ENCODE data around the gene ARSG. TPM values are rescaled to one million over a fixed set of nuclear protein-coding genes. Genes with fewer than 3 reads are reported as not detected.

ARSG gene
- total RNA-seq, 1 experiment from 2014 or later: 7.9 TPM

DNA sequence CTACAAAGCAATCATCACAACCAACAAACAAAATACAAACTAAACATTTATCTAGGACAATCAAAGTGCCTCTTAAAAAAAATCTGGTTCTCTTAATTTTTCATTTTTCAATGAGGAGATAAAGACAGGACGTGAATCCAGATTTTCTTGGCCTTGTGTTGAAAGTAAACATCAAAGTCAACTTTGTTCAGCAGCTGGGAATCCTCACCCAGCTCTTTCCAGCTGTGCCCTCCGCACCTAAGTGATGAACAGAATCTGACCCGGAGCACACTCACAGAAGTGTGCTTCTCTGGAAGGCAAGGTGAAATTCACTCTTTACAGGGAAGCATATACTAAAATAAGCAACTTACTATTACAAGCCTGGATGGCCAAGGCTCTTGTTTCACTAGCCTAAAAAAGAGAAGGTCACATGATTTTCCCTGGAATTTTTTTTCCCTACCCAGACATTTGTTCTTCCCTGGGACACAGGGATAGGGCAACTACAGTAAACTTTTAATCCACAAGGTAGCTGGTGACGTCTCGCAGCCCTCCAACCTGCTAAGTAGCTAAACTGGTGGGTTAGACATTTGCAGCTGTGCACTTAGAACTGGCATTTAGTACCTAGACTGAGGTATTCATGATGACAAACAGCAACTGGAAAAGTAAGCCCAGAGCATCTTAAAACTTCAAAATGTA, 162.8 kb downstream of the ARSG start (continued):
- TF ChIP-seq ZNF671 (CRISPR knock-in tag; IDR thresholded peaks at IDR 0.05) (no peak), TEAD1 (CRISPR knock-in tag; IDR thresholded peaks at IDR 0.05) (no peak), FOXP1 (CRISPR knock-in tag; IDR thresholded peaks at IDR 0.05; ENCODE audit: borderline replicate concordance) (no peak), ZNF263 (CRISPR knock-in tag; IDR thresholded peaks at IDR 0.05; ENCODE audit: low read depth) (no peak), CREM (CRISPR knock-in tag; IDR thresholded peaks at IDR 0.05) (no peak), SOX15 (CRISPR knock-in tag; IDR thresholded peaks at IDR 0.05) (no peak), CDX4 (CRISPR knock-in tag; IDR thresholded peaks at IDR 0.05; ENCODE audit: borderline replicate concordance) (no peak), GABPB1 (CRISPR knock-in tag; IDR thresholded peaks at IDR 0.05) (no peak), NR3C1 (CRISPR knock-in tag; conservative IDR thresholded peaks at IDR 0.05; ENCODE audit: low read depth) (no peak)

DNA sequence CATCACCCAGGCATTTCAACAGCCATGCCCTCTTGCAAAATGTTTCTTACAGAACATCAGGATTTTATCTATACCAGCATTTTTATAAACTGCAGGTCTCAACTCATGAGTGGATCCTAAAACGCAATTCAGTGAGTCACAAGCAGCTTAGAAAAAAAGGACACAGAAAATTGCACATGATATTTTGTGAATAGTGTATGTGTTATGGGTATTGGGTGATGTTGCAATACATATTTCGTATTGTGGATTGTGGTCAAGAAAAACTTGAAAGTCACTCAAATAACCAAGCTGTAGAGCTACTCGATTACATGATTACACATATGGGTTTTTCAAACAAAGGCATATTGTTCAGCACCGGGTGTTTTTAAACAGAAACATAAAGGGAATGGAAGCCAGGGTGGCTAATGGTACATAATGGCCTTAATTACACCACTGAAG, 164.6 kb downstream of the ARSG start:
- Mint-ChIP-seq H3K27me3 (ENCODE audit: low read depth) (peaks cover 7% of the 10 kb centered on the region; the same call in 1 of the 2 replicates), H3K9me3 (no peaks in the 10 kb centered on the region), H3K4me3 (peak overlapping the region; percentile 95), H3K4me1 (peaks cover 50% of the 10 kb centered on the region), H3K27ac (peak overlapping the region; percentile 93), H3K36me3 (peaks cover 4% of the 10 kb centered on the region)
- no peak for ATAC-seq
- TF ChIP-seq, protein P1, sequence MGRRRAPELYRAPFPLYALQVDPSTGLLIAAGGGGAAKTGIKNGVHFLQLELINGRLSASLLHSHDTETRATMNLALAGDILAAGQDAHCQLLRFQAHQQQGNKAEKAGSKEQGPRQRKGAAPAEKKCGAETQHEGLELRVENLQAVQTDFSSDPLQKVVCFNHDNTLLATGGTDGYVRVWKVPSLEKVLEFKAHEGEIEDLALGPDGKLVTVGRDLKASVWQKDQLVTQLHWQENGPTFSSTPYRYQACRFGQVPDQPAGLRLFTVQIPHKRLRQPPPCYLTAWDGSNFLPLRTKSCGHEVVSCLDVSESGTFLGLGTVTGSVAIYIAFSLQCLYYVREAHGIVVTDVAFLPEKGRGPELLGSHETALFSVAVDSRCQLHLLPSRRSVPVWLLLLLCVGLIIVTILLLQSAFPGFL (CRISPR knock-in tag; IDR thresholded peaks at IDR 0.05; ENCODE audit: borderline replicate concordance): no peak
- no peak for TF ChIP-seq ZNF396 (CRISPR knock-in tag; IDR thresholded peaks at IDR 0.05; ENCODE audit: borderline replicate concordance)
- TF ChIP-seq ATF1 (CRISPR knock-in tag; IDR thresholded peaks at IDR 0.05): no peak
- TF ChIP-seq ZNF423 (CRISPR knock-in tag; IDR thresholded peaks at IDR 0.05): no peak
- no peak for TF ChIP-seq JUN (CRISPR knock-in tag; IDR thresholded peaks at IDR 0.05)
- no peak for TF ChIP-seq NFATC4 (CRISPR knock-in tag; IDR thresholded peaks at IDR 0.05)
- no peak for TF ChIP-seq CREM (CRISPR knock-in tag; IDR thresholded peaks at IDR 0.05)
- TF ChIP-seq FOXP1 (CRISPR knock-in tag; IDR thresholded peaks at IDR 0.05; ENCODE audit: borderline replicate concordance): no peak
- TF ChIP-seq, protein P2, sequence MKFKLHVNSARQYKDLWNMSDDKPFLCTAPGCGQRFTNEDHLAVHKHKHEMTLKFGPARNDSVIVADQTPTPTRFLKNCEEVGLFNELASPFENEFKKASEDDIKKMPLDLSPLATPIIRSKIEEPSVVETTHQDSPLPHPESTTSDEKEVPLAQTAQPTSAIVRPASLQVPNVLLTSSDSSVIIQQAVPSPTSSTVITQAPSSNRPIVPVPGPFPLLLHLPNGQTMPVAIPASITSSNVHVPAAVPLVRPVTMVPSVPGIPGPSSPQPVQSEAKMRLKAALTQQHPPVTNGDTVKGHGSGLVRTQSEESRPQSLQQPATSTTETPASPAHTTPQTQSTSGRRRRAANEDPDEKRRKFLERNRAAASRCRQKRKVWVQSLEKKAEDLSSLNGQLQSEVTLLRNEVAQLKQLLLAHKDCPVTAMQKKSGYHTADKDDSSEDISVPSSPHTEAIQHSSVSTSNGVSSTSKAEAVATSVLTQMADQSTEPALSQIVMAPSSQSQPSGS (CRISPR knock-in tag; IDR thresholded peaks at IDR 0.05; ENCODE audit: borderline replicate concordance, low read depth): no peak
- TF ChIP-seq OVOL2 (CRISPR knock-in tag; IDR thresholded peaks at IDR 0.05; ENCODE audit: borderline replicate concordance): no peak
- TF ChIP-seq HMGA2 (CRISPR knock-in tag; IDR thresholded peaks at IDR 0.05): no peak
- no peak for TF ChIP-seq SOX15 (CRISPR knock-in tag; IDR thresholded peaks at IDR 0.05)
- TF ChIP-seq SMAD4 (CRISPR knock-in tag; IDR thresholded peaks at IDR 0.05): no peak
- TF ChIP-seq CDX4 (CRISPR knock-in tag; IDR thresholded peaks at IDR 0.05; ENCODE audit: borderline replicate concordance): no peak
- no peak for TF ChIP-seq MYBL2 (CRISPR knock-in tag; IDR thresholded peaks at IDR 0.05)
- no peak for TF ChIP-seq ATF6 (CRISPR knock-in tag; IDR thresholded peaks at IDR 0.05)
- TF ChIP-seq TCF7 (CRISPR knock-in tag; IDR thresholded peaks at IDR 0.05; ENCODE audit: low read depth): no peak
- TF ChIP-seq ELF4 (CRISPR knock-in tag; IDR thresholded peaks at IDR 0.05; ENCODE audit: low read depth): no peak
- no peak for TF ChIP-seq GTF2I (CRISPR knock-in tag; conservative IDR thresholded peaks at IDR 0.05)
- TF ChIP-seq TEAD4 (CRISPR knock-in tag; IDR thresholded peaks at IDR 0.05): no peak
- no peak for DNase-seq (ENCODE audit: low spot score)
- POLR2A ChIA-PET: interaction anchor here (2.8 kb wide), 1 partner anchor 56 kb away, joined by 14 read pairs; the partner anchor contains the start of gene PRKAR1A
- CTCF ChIA-PET: interaction anchor here (0.8 to 5.8 kb wide), 8 partner anchors 11 to 255 kb away, joined by 3 to 33 read pairs (median 5); no protein-coding TSS in a partner anchor
